Activated CD8-positive, alpha-beta memory T cell treated with anti-CD3 and anti-CD28 coated beads, Interleukin-2, amount 10 ng/mL, durations not matched to agents 7 days and 5 days (primary cell): ENCODE results near the gene TMEFF2. TPM values are rescaled to one million over a fixed set of nuclear protein-coding genes. Genes with fewer than 3 reads are reported as not detected.

Experiments
- ATAC-seq: fragments of 150-1000 bp; cut with Tn5 transposase; one replicate; pipeline ENCODE4 v1.10.0; 2021; ENCODE audit warnings: moderate library complexity
- CTCF ChIA-PET: fragments of 350-600 bp; sonication (Branson Sonifier 250); formaldehyde crosslinking; loops from one replicate; lab custom pipeline; 2021; ENCODE audit warnings: antibody characterized with exemption; lab: Charles Lee
- DNase-seq: peaks from one replicate; pipeline ENCODE4 v3.0.0-alpha.2; 2020
- H3K27ac Mint-ChIP-seq: one replicate; pipeline ENCODE4 v1.8.0; 2021; ENCODE audit warnings: mild to moderate bottlenecking, mixed read lengths
- H3K27me3 Mint-ChIP-seq: one replicate; pipeline ENCODE4 v1.8.0; 2021; ENCODE audit warnings: mixed read lengths
- H3K36me3 Mint-ChIP-seq: one replicate; pipeline ENCODE4 v1.8.0; 2021; ENCODE audit warnings: mild to moderate bottlenecking, mixed read lengths
- H3K4me1 Mint-ChIP-seq: one replicate; pipeline ENCODE4 v1.8.0; 2021; ENCODE audit warnings: mixed read lengths
- H3K4me3 Mint-ChIP-seq: one replicate; pipeline ENCODE4 v1.8.0; 2021; ENCODE audit warnings: mild to moderate bottlenecking, moderate library complexity, mixed read lengths
- H3K9me3 Mint-ChIP-seq: one replicate; pipeline ENCODE4 v1.8.0; 2022; ENCODE audit warnings: low read depth, mixed read lengths
- total RNA-seq, 2 experiments: library from RNA; stranded (reverse); gene quantifications; one replicate each; pipeline ENCODE4 v1.2.3, GENCODE V29; 2021

The TMEFF2 gene
- total RNA-seq, 2 experiments from 2014 or later: not detected

DNA sequence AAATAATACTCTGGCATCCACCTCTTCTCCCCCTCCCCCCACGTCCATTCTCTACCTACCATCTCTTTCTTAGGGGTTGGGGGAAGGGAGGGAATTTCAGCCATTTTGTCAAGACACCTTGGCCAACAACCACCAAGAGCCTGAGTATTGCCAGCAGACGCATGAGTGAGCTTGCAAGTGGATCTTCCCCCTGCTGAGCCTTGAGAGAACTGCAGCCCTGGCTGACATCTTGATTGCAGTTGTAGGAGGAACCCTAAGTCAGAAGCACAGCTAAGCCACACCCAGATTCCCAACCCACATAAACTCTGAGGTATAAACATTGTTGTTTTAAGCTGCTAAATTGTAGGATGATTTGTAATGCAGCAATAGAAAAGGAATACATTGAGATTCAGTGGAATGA, 165.6 kb downstream of the TMEFF2 start:
- no peaks in the 10 kb centered on the region for H3K36me3 Mint-ChIP-seq
- DNase-seq (no peak), ATAC-seq (no peak)
- CTCF ChIA-PET: no interaction called here
- H3K27me3 Mint-ChIP-seq: peaks cover 4% of the 10 kb centered on the region
- no peaks in the 10 kb centered on the region for H3K4me1 Mint-ChIP-seq
- H3K4me3 Mint-ChIP-seq: no peak overlapping the region
- H3K9me3 Mint-ChIP-seq: no peaks in the 10 kb centered on the region
- no peak overlapping the region for H3K27ac Mint-ChIP-seq

DNA sequence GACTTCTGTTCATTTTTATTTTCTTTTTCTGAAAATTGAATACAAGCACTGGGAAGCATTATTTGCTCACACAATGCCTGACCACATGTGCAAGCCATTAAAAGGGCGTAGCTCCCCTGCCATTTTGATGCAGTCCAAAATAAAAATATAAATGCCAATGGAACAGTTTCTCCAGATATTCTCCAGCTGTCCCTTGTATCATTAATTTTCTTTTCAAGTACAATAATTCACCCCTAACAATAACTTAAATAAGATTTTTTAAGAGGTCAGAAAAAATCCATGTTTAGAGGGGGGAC, 168.0 kb downstream of the TMEFF2 start:
- Mint-ChIP-seq H3K36me3 (no peaks in the 10 kb centered on the region), H3K27me3 (no peaks in the 10 kb centered on the region), H3K4me1 (no peaks in the 10 kb centered on the region), H3K9me3 (no peaks in the 10 kb centered on the region), H3K4me3 (no peak overlapping the region), H3K27ac (no peak overlapping the region)
- DNase-seq (no peak), ATAC-seq (no peak)
- CTCF ChIA-PET: no interaction called here

DNA sequence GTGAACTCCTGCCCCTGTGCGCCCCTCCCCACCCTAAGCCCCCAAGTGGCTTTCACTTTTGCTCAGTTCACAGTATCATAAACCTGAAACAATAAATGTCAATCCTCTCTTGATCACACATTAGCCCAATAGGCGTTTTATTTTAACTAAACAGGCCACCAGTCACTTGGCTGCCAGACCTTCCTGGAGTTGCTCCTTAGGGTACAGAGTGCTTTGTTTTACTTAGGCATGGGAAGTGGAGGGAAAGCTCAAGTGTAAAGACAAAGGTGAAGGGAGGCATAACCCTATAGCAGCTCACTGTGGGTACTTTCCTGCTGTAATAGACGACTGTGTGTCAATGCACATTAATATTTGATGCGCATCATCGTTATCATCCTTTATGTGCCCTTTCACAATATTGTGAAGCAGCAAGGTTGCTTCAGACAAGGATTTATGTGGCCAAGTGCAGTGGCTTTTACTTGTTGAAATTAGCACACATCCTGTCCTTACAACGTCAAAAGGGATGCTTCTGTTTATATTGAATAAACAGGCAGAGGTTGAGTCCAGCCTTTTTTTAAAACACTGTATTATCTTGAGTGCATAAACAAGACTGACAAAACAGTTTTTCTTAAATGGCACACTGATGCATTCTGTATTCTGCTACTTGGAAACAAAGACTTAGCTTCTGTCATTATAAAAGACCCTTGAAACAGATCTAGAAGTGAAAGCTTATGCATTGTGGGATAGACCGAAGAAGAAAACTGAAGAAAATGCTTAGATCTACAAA, 168.5 kb downstream of the TMEFF2 start:
- no peak for ATAC-seq
- peaks cover 5% of the 10 kb centered on the region for H3K27me3 Mint-ChIP-seq
- no peaks in the 10 kb centered on the region for H3K4me1 Mint-ChIP-seq
- CTCF ChIA-PET: no interaction called here
- H3K4me3 Mint-ChIP-seq: no peak overlapping the region
- DNase-seq: no peak
- no peak overlapping the region for H3K27ac Mint-ChIP-seq
- no peaks in the 10 kb centered on the region for H3K36me3 Mint-ChIP-seq
- H3K9me3 Mint-ChIP-seq: no peaks in the 10 kb centered on the region

GRCh38 chr2:192025637-192026036, 169.1 kb downstream of the TMEFF2 start:
- H3K4me1 Mint-ChIP-seq: no peaks in the 10 kb centered on the region
- H3K36me3 Mint-ChIP-seq: no peaks in the 10 kb centered on the region
- no peak overlapping the region for H3K4me3 Mint-ChIP-seq
- ATAC-seq: no peak
- H3K27ac Mint-ChIP-seq: no peak overlapping the region
- no peak for DNase-seq
- H3K27me3 Mint-ChIP-seq: peaks cover 5% of the 10 kb centered on the region
- H3K9me3 Mint-ChIP-seq: no peaks in the 10 kb centered on the region
- CTCF ChIA-PET: no interaction called here

GRCh38 chr2:192023006-192023405, 171.7 kb downstream of the TMEFF2 start:
- H3K36me3 Mint-ChIP-seq: no peaks in the 10 kb centered on the region

DNA sequence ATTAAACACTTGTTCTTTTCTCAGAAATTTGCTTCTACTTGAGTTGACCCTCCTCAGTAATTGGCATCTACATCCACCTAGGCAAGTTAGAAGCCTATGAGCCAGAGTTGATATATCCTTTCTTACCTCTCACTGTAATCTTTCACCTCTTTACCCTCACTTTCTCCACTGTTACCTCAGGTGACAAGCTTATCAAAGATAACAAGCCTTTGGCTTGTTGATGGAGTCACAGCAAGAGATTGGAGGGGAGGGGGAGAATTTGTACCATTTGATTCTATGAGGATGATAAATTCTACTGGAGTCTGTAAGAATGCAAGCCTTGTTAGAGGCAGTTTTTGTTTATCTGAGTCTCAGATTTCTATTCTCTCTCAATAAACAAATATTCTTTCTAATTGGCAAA, 176.9 kb downstream of the TMEFF2 start:
- H3K27ac Mint-ChIP-seq: no peak overlapping the region
- no peak for ATAC-seq
- no peaks in the 10 kb centered on the region for H3K36me3 Mint-ChIP-seq
- H3K4me3 Mint-ChIP-seq: no peak overlapping the region
- H3K9me3 Mint-ChIP-seq: no peaks in the 10 kb centered on the region
- CTCF ChIA-PET: interaction anchor here (1.1 kb wide), 1 partner anchor 145 kb away, joined by 3 read pairs; no protein-coding TSS in a partner anchor
- peaks cover 15% of the 10 kb centered on the region for H3K27me3 Mint-ChIP-seq
- no peaks in the 10 kb centered on the region for H3K4me1 Mint-ChIP-seq
- no peak for DNase-seq

More at GRCh38 chr2:192023006-192023405, 171.7 kb downstream of the TMEFF2 start:
- DNase-seq (no peak), ATAC-seq (no peak)
- Mint-ChIP-seq H3K4me3 (no peak overlapping the region), H3K27ac (no peak overlapping the region), H3K27me3 (peaks cover 8% of the 10 kb centered on the region), H3K4me1 (no peaks in the 10 kb centered on the region), H3K9me3 (no peaks in the 10 kb centered on the region)
- CTCF ChIA-PET: no interaction called here

DNA sequence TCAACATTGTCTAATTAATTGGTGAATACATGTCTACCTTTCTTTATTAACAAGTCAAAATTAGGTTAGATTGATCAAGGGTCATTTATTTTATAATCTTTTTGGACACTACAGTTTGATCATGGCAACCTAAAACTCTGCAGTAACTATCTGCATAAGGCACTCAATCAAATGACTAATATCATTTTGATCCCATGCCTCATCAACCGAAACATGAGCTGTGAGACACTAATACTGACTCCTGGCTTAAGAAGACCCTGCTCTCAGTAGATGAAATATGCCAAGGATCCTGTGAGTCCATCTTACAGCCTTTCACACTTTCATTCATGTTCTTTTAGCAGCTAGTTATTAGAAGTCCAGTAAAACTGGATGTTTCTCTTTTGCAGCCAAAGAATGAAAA, 178.5 kb downstream of the TMEFF2 start:
- no peak overlapping the region for H3K4me3 Mint-ChIP-seq
- H3K4me1 Mint-ChIP-seq: no peaks in the 10 kb centered on the region
- CTCF ChIA-PET: no interaction called here
- H3K36me3 Mint-ChIP-seq: no peaks in the 10 kb centered on the region
- H3K27me3 Mint-ChIP-seq: peaks cover 11% of the 10 kb centered on the region
- H3K9me3 Mint-ChIP-seq: no peaks in the 10 kb centered on the region
- ATAC-seq (no peak), DNase-seq (no peak)
- H3K27ac Mint-ChIP-seq: no peak overlapping the region

- no peaks in the 10 kb centered on the region for H3K9me3 Mint-ChIP-seq
- no peak overlapping the region for H3K27ac Mint-ChIP-seq
- CTCF ChIA-PET: no interaction called here
- H3K4me3 Mint-ChIP-seq: no peak overlapping the region
- no peaks in the 10 kb centered on the region for H3K36me3 Mint-ChIP-seq
- H3K4me1 Mint-ChIP-seq: no peaks in the 10 kb centered on the region
- DNase-seq (no peak), ATAC-seq (no peak)
- peaks cover 26% of the 10 kb centered on the region for H3K27me3 Mint-ChIP-seq
Measured at GRCh38 chr2:192013211-192013610, 181.5 kb downstream of the TMEFF2 start.

DNA sequence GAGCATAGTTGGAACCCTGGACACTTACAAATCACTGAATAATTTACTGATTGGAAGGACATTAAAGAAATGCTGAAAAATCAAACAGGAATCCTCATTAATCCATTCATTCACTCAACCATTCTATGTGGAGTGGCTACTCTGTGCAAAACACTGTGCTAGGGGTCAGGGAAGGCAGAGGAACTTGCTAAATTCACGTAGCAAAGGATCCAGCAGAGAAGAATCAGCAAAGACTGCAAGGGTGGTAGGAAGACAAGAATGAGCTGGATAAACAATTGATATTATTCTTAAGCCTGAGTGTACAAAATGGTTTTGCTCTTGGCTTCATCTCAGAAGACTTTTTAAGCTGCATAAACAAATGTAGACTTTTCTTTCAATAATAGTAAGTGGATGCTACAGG, 183.5 kb downstream of the TMEFF2 start:
- no peak for ATAC-seq
- no peak overlapping the region for H3K4me3 Mint-ChIP-seq
- DNase-seq: no peak
- peaks cover 19% of the 10 kb centered on the region for H3K27me3 Mint-ChIP-seq
- H3K27ac Mint-ChIP-seq: no peak overlapping the region
- no peaks in the 10 kb centered on the region for H3K36me3 Mint-ChIP-seq
- CTCF ChIA-PET: no interaction called here
- H3K4me1 Mint-ChIP-seq: no peaks in the 10 kb centered on the region
- H3K9me3 Mint-ChIP-seq: no peaks in the 10 kb centered on the region

DNA sequence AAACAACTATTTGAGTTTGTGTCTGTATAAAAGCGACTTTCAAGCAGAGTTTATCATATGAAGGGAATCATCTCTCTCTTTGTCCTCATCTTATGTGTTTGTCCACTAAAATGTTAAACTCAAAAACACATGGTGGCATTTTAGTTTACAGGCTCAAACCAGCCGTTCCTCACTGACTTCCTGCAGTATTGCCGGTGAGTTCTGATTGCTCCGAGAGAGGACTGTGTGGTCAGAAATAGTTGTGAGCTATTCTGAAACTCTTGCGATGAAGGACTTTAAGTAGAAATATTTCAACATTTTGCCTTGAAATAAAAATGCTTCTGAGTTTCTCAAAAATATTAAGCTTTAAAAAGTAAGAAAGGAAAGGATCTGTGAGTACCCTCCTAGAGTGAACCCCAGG, 184.7 kb downstream of the TMEFF2 start:
- no peaks in the 10 kb centered on the region for H3K36me3 Mint-ChIP-seq
- no peak overlapping the region for H3K27ac Mint-ChIP-seq
- no peaks in the 10 kb centered on the region for H3K9me3 Mint-ChIP-seq
- peaks cover 19% of the 10 kb centered on the region for H3K27me3 Mint-ChIP-seq
- no peaks in the 10 kb centered on the region for H3K4me1 Mint-ChIP-seq
- ATAC-seq (no peak), DNase-seq (no peak)
- no peak overlapping the region for H3K4me3 Mint-ChIP-seq
- CTCF ChIA-PET: no interaction called here

- no peak overlapping the region for H3K27ac Mint-ChIP-seq
- DNase-seq: no peak
Measured at GRCh38 chr2:192007581-192008228, 187.0 kb downstream of the TMEFF2 start.

DNA sequence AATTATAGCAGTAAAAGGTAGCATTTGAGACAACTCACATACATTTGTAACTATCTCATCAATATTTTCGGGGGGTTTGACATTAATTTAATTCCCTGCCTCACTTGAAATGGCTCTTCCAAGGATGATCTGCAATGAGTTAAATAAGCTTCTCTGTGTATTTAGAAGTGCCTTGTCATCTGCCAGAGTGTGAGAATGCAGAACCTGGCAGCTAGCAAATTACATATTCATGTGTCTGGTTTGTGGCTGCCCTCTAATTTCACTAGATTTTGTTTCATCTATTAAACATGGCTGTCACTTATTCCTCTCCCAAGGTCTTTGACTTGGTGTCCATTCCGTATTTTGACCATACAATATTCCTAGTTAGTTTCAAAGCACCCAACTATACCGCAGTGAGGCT, 189.5 kb downstream of the TMEFF2 start:
- Mint-ChIP-seq H3K4me1 (no peaks in the 10 kb centered on the region), H3K4me3 (no peak overlapping the region), H3K9me3 (no peaks in the 10 kb centered on the region), H3K27me3 (peaks cover 19% of the 10 kb centered on the region), H3K36me3 (no peaks in the 10 kb centered on the region), H3K27ac (no peak overlapping the region)
- DNase-seq (no peak), ATAC-seq (no peak)
- CTCF ChIA-PET: no interaction called here

More at GRCh38 chr2:192007581-192008228, 187.0 kb downstream of the TMEFF2 start:
- CTCF ChIA-PET: no interaction called here
- H3K9me3 Mint-ChIP-seq: no peaks in the 10 kb centered on the region
- no peaks in the 10 kb centered on the region for H3K36me3 Mint-ChIP-seq
- ATAC-seq: no peak
- peaks cover 23% of the 10 kb centered on the region for H3K27me3 Mint-ChIP-seq
- no peaks in the 10 kb centered on the region for H3K4me1 Mint-ChIP-seq
- no peak overlapping the region for H3K4me3 Mint-ChIP-seq

DNA sequence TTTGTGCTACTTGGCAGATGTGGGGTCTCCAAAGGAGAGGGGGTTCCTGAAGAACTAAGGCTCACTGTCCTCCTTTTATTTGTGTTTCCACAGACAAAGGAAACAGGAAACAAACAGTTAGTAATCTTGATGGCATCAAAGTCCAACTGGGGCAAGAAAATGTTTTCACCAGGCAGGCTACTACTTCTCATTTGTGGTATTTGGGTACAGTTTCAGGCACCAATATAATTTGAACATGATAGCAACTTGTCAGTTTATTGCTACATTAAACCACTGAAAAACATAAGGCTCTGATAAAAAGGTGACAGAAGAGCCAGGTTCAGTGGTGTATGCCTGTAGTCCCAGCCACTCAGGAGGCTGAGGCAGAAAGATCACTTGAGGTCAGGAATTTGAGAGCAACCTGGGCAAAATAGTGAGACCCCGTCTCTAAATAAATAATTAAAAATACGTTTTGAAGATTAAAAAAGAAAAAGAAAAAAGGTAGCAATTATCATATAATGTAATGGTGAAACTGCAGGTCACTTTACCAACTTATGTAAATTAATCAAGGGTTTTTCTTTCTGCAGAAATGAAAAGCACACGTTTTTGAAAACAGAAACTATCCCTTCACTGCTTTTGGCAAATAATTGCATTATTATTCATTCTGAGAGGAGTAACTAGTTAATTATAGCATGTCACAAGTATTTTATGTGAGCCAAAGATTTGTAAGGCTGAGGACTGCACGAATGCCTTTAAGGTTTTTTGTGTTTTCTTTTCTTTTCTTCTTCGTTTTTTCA, 190.4 kb downstream of the TMEFF2 start:
- ATAC-seq: no peak

DNA sequence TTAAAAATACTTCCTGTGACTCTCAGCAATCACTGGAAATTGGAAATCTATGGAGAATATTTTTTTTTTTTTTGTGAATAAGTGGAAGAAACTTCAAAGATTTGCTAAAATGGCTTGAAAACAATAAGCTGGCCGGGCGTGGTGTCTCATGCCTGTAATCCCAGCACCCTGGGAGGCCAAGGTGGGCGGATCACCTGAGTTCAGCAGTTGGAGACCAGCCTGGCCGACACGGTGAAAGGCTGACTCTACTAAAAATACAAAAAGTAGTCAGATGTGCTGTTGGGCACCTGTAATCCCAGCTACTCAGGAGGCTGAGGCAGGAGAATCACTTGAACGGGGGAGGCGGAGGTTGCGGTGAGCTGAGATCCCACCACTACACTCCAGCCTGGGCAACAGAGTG, 192.3 kb downstream of the TMEFF2 start:
- no peak overlapping the region for H3K4me3 Mint-ChIP-seq

More for the DNA sequence above, 190.4 kb downstream of the TMEFF2 start:
- H3K36me3 Mint-ChIP-seq: no peaks in the 10 kb centered on the region
- CTCF ChIA-PET: no interaction called here
- no peak overlapping the region for H3K27ac Mint-ChIP-seq
- DNase-seq: no peak
- H3K4me3 Mint-ChIP-seq: no peak overlapping the region
- no peaks in the 10 kb centered on the region for H3K4me1 Mint-ChIP-seq
- H3K27me3 Mint-ChIP-seq: peaks cover 16% of the 10 kb centered on the region
- no peaks in the 10 kb centered on the region for H3K9me3 Mint-ChIP-seq

More for the DNA sequence above, 192.3 kb downstream of the TMEFF2 start:
- Mint-ChIP-seq H3K9me3 (no peaks in the 10 kb centered on the region), H3K36me3 (no peaks in the 10 kb centered on the region), H3K4me1 (no peaks in the 10 kb centered on the region), H3K27ac (no peak overlapping the region), H3K27me3 (peaks cover 12% of the 10 kb centered on the region)
- no peak for DNase-seq
- CTCF ChIA-PET: no interaction called here
- ATAC-seq: no peak
